VCaP (cell line): ENCODE measurements around the gene KDM4B.

Experiments used
- H3K27ac ChIP-seq: fragments of 450-650 bp; 2 replicates; pipeline ENCODE4 v1.5.1; 2017
- CTCF ChIP-seq: fragments of 450-650 bp; conservative IDR thresholded peaks from 2 replicates; pipeline ENCODE4 v1.5.1; 2017; ENCODE audit warnings: mild to moderate bottlenecking, moderate library complexity

The KDM4B gene

GRCh38 chr19:5181329-5181728 is 212.4 kb downstream of the KDM4B start:
- no peak overlapping the region for H3K27ac ChIP-seq
- no peak for TF ChIP-seq CTCF

GRCh38 chr19:5182751-5183150 is 213.8 kb downstream of the KDM4B start:
- no peak for TF ChIP-seq CTCF
- H3K27ac ChIP-seq: no peak overlapping the region

DNA sequence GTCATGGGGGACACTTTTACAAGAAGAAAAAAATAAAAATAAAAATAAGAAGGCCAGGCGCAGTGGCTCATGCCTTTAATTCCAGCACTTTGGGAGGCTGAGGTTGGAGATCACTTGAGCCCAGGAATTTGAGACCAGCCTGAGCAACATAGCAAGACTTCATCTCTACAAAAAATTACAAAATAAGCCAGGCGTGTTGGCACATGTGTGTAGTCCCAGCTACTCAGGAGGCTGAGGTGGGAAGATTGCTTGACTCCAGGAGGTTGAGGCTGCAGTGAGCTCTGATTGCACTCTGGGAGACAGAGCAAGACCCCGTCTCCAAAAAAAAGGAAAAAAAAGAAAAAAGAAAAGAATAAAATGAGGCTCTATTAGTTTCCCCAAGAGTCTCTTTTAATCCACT is 214.7 kb downstream of the KDM4B start:
- TF ChIP-seq CTCF: no peak
- H3K27ac ChIP-seq: no peak overlapping the region

DNA sequence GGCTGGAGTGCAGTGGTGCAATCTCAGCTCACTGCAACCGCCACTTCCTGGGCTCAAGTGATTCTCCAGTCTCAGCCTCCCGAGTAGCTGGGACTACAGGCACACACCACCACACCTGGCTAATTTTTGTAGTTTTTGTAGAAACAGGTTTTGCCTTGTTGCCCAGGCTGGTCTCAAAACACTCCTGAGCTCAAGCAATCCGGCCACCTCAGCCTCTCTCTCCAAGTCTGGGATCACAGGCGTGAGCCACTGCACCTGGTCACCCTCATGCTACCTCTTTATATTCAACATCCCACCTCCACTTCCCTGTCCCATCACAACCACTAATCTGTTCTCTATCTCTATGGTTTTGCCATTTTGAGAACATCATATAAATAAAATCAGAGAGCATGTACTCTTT is 216.0 kb downstream of the KDM4B start:
- TF ChIP-seq CTCF: no peak
- H3K27ac ChIP-seq: no peak overlapping the region

GRCh38 chr19:5186293-5187050 is 217.6 kb downstream of the KDM4B start:
- no peak overlapping the region for H3K27ac ChIP-seq
- no peak for TF ChIP-seq CTCF

- H3K27ac ChIP-seq: no peak overlapping the region
- no peak for TF ChIP-seq CTCF
These were observed 219.8 kb downstream of the KDM4B start for GRCh38 chr19:5188548-5189317.

GRCh38 chr19:5189318-5189607 is 220.3 kb downstream of the KDM4B start:
- H3K27ac ChIP-seq: no peak overlapping the region
- no peak for TF ChIP-seq CTCF
